Astrocyte (in vitro differentiated cells and primary cell): ENCODE data around the gene ZFYVE19.

ENCODE experiments used
- EZH2 ChIP-seq: IDR thresholded peaks from 2 replicates; pipeline ENCODE4 v1.6.1; 2012; ENCODE audit warnings: mild to moderate bottlenecking, low read length, inconsistent platforms; ENCODE audit not compliant: insufficient read depth
- TF ChIP-seq, protein P1 (sequence below): IDR thresholded peaks from 2 replicates; pipeline ENCODE4 v1.5.1; 2011; ENCODE audit warnings: low read depth, mild to moderate bottlenecking, inconsistent platforms, low read length, moderate library complexity; ENCODE audit not compliant: insufficient read depth

- TF ChIP-seq, protein P1, sequence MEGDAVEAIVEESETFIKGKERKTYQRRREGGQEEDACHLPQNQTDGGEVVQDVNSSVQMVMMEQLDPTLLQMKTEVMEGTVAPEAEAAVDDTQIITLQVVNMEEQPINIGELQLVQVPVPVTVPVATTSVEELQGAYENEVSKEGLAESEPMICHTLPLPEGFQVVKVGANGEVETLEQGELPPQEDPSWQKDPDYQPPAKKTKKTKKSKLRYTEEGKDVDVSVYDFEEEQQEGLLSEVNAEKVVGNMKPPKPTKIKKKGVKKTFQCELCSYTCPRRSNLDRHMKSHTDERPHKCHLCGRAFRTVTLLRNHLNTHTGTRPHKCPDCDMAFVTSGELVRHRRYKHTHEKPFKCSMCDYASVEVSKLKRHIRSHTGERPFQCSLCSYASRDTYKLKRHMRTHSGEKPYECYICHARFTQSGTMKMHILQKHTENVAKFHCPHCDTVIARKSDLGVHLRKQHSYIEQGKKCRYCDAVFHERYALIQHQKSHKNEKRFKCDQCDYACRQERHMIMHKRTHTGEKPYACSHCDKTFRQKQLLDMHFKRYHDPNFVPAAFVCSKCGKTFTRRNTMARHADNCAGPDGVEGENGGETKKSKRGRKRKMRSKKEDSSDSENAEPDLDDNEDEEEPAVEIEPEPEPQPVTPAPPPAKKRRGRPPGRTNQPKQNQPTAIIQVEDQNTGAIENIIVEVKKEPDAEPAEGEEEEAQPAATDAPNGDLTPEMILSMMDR, result no peak
- TF ChIP-seq EZH2, result no peak
These were observed 51.8 kb downstream of the ZFYVE19 start for GRCh38 chr15:40858706-40859105.
